IPS DF 4.7 (cell line): ENCODE data around the gene CSRNP2.

Experiments
- DNase-seq: peaks from one replicate; pipeline ENCODE4 v3.0.0-alpha.2; 2013; ENCODE audit warnings: low spot score; ENCODE audit errors: extremely low read depth

Gene CSRNP2

GRCh38 chr12:51077930-51078329, 5.5 kb downstream of the CSRNP2 start:
- DNase-seq, result no peak

GRCh38 chr12:51076236-51076930, 7.0 kb downstream of the CSRNP2 start:
- no peak for DNase-seq

- no peak for DNase-seq
These were observed 8.0 kb downstream of the CSRNP2 start for GRCh38 chr12:51075390-51075789.

- DNase-seq, result no peak
These were observed 11.7 kb downstream of the CSRNP2 start for GRCh38 chr12:51071663-51072062.

GRCh38 chr12:51070004-51070403, 13.4 kb downstream of the CSRNP2 start:
- no peak for DNase-seq

- DNase-seq, result no peak
These were observed 15.6 kb downstream of the CSRNP2 start for GRCh38 chr12:51067771-51068170.

- DNase-seq, result no peak
These were observed 16.2 kb downstream of the CSRNP2 start for GRCh38 chr12:51067229-51067628.

- no peak for DNase-seq
These were observed 17.9 kb downstream of the CSRNP2 start for GRCh38 chr12:51065530-51065929.

GRCh38 chr12:51062631-51063397, 20.6 kb downstream of the CSRNP2 start:
- no peak for DNase-seq

- DNase-seq, result no peak
These were observed 24.3 kb downstream of the CSRNP2 start for GRCh38 chr12:51059086-51059485.

GRCh38 chr12:51056242-51056641, 27.2 kb downstream of the CSRNP2 start:
- DNase-seq, result no peak

- no peak for DNase-seq
These were observed 28.3 kb downstream of the CSRNP2 start for GRCh38 chr12:51055060-51055459.

- DNase-seq, result no peak
These were observed 31.6 kb downstream of the CSRNP2 start for GRCh38 chr12:51051787-51052186.

GRCh38 chr12:51049525-51049924, 33.9 kb downstream of the CSRNP2 start:
- no peak for DNase-seq

- no peak for DNase-seq
These were observed 34.6 kb downstream of the CSRNP2 start for GRCh38 chr12:51048661-51049251.

- DNase-seq, result peak; percentile 96
These were observed 35.5 kb downstream of the CSRNP2 start, which contains the start of gene LETMD1 for GRCh38 chr12:51047655-51048540. LETMD1 (plus strand) TSS chr12:51048327; CDS start chr12:51048357, 30 bp downstream.

- no peak for DNase-seq
These were observed 47.1 kb downstream of the CSRNP2 start for GRCh38 chr12:51036279-51036678.

GRCh38 chr12:51033457-51034089, 49.8 kb downstream of the CSRNP2 start:
- no peak for DNase-seq

- DNase-seq, result no peak
These were observed 50.3 kb downstream of the CSRNP2 start for GRCh38 chr12:51033048-51033447.

- no peak for DNase-seq
These were observed 54.6 kb downstream of the CSRNP2 start for GRCh38 chr12:51028813-51029150.
